ENCODE measurements around the gene TRIM44.

DNA sequence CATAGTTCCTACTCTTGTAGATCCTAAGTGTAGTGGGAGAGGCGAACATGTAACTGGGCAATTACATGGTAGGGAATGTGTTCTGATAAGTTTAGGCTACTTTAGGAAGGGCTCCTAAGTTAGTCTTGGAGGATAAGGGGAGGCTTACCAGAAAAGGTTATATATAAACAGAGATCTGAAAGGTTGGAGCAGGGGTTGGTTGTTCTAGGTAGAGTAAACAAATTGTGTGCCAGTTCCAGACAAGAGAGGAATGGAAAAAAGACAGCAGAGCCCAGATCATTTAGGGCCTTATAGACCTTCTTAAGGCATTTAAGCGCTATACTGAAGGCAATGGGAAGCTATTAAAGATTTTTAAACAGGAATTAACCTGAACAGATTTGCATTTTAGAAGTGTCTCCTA lies 74.4 kb downstream of the TRIM44 start:
- TF ChIP-seq, protein P1, sequence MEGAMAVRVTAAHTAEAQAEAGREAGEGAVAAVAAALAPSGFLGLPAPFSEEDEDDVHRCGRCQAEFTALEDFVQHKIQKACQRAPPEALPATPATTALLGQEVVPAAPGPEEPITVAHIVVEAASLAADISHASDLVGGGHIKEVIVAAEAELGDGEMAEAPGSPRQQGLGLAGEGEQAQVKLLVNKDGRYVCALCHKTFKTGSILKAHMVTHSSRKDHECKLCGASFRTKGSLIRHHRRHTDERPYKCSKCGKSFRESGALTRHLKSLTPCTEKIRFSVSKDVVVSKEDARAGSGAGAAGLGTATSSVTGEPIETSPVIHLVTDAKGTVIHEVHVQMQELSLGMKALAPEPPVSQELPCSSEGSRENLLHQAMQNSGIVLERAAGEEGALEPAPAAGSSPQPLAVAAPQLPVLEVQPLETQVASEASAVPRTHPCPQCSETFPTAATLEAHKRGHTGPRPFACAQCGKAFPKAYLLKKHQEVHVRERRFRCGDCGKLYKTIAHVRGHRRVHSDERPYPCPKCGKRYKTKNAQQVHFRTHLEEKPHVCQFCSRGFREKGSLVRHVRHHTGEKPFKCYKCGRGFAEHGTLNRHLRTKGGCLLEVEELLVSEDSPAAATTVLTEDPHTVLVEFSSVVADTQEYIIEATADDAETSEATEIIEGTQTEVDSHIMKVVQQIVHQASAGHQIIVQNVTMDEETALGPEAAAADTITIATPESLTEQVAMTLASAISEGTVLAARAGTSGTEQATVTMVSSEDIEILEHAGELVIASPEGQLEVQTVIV (IDR thresholded peaks at IDR 0.05; ENCODE audit: borderline replicate concordance, partially characterized antibody) = no peak
- TF ChIP-seq JUNB (IDR thresholded peaks at IDR 0.05) = no peak
- TF ChIP-seq ZZZ3 (IDR thresholded peaks at IDR 0.05; ENCODE audit: control insufficient read depth, insufficient read length, low read depth) = no peak
- TF ChIP-seq, protein P2, sequence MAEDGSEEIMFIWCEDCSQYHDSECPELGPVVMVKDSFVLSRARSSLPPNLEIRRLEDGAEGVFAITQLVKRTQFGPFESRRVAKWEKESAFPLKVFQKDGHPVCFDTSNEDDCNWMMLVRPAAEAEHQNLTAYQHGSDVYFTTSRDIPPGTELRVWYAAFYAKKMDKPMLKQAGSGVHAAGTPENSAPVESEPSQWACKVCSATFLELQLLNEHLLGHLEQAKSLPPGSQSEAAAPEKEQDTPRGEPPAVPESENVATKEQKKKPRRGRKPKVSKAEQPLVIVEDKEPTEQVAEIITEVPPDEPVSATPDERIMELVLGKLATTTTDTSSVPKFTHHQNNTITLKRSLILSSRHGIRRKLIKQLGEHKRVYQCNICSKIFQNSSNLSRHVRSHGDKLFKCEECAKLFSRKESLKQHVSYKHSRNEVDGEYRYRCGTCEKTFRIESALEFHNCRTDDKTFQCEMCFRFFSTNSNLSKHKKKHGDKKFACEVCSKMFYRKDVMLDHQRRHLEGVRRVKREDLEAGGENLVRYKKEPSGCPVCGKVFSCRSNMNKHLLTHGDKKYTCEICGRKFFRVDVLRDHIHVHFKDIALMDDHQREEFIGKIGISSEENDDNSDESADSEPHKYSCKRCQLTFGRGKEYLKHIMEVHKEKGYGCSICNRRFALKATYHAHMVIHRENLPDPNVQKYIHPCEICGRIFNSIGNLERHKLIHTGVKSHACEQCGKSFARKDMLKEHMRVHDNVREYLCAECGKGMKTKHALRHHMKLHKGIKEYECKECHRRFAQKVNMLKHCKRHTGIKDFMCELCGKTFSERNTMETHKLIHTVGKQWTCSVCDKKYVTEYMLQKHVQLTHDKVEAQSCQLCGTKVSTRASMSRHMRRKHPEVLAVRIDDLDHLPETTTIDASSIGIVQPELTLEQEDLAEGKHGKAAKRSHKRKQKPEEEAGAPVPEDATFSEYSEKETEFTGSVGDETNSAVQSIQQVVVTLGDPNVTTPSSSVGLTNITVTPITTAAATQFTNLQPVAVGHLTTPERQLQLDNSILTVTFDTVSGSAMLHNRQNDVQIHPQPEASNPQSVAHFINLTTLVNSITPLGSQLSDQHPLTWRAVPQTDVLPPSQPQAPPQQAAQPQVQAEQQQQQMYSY (CRISPR knock-in tag; IDR thresholded peaks at IDR 0.05) = no peak
- TF ChIP-seq, protein P3, sequence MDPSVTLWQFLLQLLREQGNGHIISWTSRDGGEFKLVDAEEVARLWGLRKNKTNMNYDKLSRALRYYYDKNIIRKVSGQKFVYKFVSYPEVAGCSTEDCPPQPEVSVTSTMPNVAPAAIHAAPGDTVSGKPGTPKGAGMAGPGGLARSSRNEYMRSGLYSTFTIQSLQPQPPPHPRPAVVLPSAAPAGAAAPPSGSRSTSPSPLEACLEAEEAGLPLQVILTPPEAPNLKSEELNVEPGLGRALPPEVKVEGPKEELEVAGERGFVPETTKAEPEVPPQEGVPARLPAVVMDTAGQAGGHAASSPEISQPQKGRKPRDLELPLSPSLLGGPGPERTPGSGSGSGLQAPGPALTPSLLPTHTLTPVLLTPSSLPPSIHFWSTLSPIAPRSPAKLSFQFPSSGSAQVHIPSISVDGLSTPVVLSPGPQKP (IDR thresholded peaks at IDR 0.05; ENCODE audit: low read depth, low read length) = no peak
- no peak for TF ChIP-seq HDAC2 (IDR thresholded peaks at IDR 0.05)
- TF ChIP-seq CEBPB (IDR thresholded peaks at IDR 0.05; ENCODE audit: borderline replicate concordance in 1 of 2, low read depth in 2 of 2, low read length in 2 of 2) = no peak
- no peak for TF ChIP-seq CBFB (IDR thresholded peaks at IDR 0.05; ENCODE audit: low read depth)
- TF ChIP-seq, protein P4, sequence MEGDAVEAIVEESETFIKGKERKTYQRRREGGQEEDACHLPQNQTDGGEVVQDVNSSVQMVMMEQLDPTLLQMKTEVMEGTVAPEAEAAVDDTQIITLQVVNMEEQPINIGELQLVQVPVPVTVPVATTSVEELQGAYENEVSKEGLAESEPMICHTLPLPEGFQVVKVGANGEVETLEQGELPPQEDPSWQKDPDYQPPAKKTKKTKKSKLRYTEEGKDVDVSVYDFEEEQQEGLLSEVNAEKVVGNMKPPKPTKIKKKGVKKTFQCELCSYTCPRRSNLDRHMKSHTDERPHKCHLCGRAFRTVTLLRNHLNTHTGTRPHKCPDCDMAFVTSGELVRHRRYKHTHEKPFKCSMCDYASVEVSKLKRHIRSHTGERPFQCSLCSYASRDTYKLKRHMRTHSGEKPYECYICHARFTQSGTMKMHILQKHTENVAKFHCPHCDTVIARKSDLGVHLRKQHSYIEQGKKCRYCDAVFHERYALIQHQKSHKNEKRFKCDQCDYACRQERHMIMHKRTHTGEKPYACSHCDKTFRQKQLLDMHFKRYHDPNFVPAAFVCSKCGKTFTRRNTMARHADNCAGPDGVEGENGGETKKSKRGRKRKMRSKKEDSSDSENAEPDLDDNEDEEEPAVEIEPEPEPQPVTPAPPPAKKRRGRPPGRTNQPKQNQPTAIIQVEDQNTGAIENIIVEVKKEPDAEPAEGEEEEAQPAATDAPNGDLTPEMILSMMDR (IDR thresholded peaks at IDR 0.05 in 2 of 3, conservative IDR thresholded peaks at IDR 0.05 in 1 of 3; ENCODE audit: control insufficient read depth in 2 of 3, extremely low read depth in 1 of 3, insufficient read depth in 1 of 3, low read depth in 3 of 3, low read length in 3 of 3) = no peak
- no peak for TF ChIP-seq SREBF2 (IDR thresholded peaks at IDR 0.05; ENCODE audit: low read length)
- TF ChIP-seq KAT2A (conservative IDR thresholded peaks at IDR 0.05; ENCODE audit: control insufficient read depth, low read depth, low read length) = no peak
- no peak for TF ChIP-seq NFIC (IDR thresholded peaks at IDR 0.05; ENCODE audit: low read depth, low read length)
